HL-60/S4 (cell line): Measurements from ENCODE around the gene CCDC142.

Experiments
- in situ Hi-C: fragments of 300-500 bp; cut with MboI; formaldehyde crosslinking; loops from 2 replicates; pipeline ENCODE4 v1.14.3; 2022; ENCODE audit warnings: low sequenced_read_pairs

The CCDC142 gene

DNA sequence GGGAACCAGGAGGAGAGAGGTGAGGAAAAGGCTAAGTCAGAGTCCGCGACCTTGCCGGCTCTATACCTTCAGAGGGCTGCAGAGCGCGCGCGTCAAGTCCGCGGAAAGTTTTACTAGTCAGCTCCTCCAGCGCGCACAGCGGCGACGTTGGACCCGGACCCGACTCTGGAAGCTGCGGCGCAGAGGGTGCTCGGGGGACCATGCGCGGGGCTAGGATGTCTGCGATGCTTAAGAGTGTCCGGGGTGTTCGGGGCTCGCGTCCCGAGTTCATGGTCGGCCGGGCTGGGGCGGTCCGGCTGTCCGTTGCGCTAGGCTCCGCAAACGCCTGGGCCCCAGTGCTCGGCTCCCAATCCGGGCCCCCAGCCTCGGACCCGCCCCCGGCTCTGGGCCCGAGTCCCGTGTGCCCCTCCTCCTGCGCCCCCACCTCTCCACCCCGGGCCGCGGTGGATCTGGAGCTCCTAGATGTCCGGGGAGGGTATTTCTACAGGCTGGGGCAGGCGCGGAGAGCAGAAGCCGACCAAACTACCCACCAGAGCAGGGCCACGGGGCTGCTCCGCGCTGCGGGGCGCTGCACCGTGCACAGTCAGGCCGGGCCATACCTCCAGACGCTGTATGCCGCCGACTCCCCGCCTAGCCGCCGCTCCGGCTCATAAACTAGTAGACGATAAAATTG, 16.6 kb upstream of the CCDC142 start, which contains the start of gene LBX2:
Gene LBX2, minus strand, starts transcription at position 337 of the 673 bp plus-strand sequence. Its CDS starts 66 bp downstream, at position 271.
- in situ Hi-C loops = no loop called here

GRCh38 chr2:74498500-74499266, 15.9 kb upstream of the CCDC142 start:
- in situ Hi-C loops = no loop called here

DNA sequence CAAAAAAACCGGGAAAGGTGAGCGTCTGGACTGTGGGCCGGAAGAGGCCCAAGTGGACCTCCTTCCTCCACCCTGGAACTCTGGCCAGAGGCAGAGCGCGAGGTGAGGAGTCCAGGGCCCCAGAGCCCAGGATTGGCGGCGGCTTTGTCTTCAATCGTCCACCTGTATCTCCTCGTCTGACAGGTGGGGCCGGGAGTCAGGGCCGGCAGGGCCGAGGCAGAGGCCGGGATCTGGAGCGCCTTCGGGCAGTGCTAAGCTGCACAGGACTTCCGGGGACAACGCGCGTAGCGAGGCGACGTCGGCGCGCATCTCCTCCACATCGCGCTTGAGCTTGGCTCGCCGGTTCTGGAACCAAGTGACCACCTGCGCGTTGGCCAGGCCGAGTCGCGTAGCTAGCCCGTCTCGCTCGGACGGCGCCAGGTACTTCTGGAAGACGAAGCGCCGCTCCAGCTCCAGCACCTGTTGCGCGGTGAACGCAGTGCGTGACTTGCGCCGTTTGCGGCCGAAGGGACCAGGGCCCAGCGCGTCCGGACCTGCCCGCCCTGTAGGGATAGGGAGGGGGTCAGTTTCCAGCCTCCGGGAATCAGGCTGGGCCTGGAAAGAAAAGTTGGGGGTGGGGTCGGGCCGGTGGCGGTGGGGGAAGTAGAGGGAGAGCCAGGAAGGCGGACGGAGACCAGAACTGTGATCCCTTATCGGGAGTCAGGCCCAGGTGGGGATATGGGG, 15.1 kb upstream of the CCDC142 start:
- in situ Hi-C loops = no loop called here

GRCh38 chr2:74496997-74497776, 14.4 kb upstream of the CCDC142 start:
- in situ Hi-C loops = no loop called here

GRCh38 chr2:74495440-74495839, 12.6 kb upstream of the CCDC142 start:
- in situ Hi-C loops = no loop called here

DNA sequence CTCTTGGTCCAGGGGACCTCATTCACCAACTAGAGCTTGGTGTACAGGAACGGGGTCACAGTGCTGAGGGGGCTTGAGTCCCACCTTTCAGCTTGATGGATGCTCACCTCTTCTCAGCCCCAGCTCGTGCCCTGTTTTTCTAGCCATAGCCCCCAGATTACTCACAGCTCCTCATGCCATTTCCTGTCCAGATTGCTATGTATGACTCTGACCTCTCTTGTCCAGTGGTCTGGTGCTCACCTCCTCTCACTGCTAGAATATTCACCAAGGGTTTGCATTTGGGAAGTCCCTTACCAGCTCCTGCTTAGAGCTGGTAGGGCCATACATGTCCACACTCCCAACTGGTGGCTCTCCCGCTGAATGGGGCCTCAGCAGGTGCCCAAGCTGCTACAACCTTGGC, 10.7 kb upstream of the CCDC142 start:
- in situ Hi-C loops = no loop called here

DNA sequence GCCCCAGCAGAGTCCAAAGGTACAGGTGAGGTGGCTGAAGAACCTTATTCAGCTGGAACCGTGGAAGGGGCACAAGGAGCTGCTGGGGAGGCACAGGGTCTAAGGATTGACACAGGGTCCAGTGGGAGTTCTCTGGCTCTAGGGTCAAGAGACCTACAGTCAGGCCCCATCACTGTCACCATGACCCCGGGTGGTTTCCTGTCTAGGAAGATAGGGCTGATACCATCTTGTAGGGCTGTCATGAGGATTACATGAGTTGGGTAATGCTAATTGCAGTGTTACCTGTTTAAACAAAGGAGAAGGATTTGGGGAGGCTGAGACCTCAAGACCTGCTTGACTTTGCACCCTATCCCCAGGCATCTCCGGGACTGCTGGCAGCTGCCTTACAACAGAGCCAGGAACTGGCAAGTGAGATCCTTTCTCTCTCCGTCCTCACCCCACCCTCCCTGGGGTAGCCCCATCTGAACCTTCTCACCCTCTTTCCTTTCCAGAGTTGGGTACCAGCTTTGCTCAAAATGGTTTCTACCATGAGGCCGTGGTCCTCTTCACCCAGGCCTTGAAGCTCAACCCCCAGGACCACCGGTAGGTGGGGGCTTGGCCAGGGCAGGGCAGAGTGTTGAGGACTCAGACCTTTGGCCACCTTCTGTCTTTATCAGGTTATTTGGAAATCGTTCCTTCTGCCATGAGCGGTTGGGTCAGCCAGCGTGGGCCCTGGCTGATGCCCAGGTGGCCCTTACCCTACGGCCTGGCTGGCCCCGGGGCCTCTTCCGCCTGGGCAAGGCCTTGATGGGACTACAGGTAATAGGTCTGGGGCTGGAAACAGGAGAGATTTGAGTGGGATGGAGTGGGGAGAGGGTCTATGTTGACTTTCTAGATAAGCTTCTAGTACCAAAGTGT, 9.1 kb upstream of the CCDC142 start:
- in situ Hi-C loops = no loop called here

GRCh38 chr2:74489906-74490305, 7.1 kb upstream of the CCDC142 start:
- in situ Hi-C loops = loop anchor here (10.0 kb wide), 1 partner anchor 95 kb away; no protein-coding TSS in a partner anchor

- in situ Hi-C loops = loop anchor here (10.0 kb wide), 1 partner anchor 96 kb away; no protein-coding TSS in a partner anchor
Observed at GRCh38 chr2:74488643-74489481, 6.1 kb upstream of the CCDC142 start.

DNA sequence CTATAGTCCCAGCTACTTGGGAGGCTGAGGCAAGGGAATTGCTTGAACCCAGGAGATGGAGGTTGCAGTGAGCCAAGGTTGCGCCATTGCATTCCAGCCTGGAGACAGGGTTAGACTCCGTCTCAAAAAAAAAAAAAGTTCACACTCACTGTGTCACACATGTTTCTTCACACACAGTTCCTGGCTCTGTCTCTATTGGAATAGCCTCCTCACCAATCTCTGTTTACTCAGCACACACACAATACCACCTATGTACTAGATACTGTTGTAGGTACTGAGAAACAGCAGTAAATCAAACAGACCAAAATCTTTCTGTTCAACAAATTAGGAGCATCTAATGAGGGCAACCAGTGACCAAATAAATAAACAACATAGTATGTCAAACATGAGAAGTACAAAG, 3.3 kb upstream of the CCDC142 start:
- in situ Hi-C loops = loop anchor here (10.0 kb wide), 1 partner anchor 99 kb away; no protein-coding TSS in a partner anchor

- in situ Hi-C loops = loop anchor here (10.0 kb wide), 1 partner anchor 101 kb away; no protein-coding TSS in a partner anchor
Observed at GRCh38 chr2:74483675-74484164, 922 bp upstream of the CCDC142 start.

- in situ Hi-C loops = loop anchor here (10.0 kb wide), 1 partner anchor 103 kb away; no protein-coding TSS in a partner anchor
Observed at GRCh38 chr2:74481961-74482800, 617 bp downstream of the CCDC142 start.

- in situ Hi-C loops = loop anchor here (10.0 kb wide), 1 partner anchor 103 kb away; no protein-coding TSS in a partner anchor
Observed at GRCh38 chr2:74481431-74481830, 1.4 kb downstream of the CCDC142 start.

DNA sequence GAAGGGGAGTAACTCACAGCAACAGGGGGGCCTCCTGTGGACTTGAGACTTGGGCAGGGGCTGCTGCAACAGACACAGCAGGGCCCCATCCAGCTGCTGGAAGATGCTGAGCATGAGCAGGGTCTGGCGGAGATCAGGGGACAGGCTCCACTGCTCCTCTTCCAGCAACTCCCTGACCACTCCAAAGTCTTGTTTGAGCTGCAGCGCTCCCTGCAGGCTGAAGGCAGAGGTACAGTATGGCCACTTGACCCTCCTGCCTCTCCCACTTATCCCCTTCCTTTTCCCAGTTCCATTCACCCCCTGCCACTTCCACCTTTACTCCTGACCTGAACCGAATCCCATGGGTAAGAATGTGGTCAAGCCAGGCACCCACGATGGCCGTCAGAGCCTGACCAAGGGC, 7.9 kb downstream of the CCDC142 start:
- in situ Hi-C loops = no loop called here

GRCh38 chr2:74474481-74474880, 8.3 kb downstream of the CCDC142 start:
- in situ Hi-C loops = no loop called here

DNA sequence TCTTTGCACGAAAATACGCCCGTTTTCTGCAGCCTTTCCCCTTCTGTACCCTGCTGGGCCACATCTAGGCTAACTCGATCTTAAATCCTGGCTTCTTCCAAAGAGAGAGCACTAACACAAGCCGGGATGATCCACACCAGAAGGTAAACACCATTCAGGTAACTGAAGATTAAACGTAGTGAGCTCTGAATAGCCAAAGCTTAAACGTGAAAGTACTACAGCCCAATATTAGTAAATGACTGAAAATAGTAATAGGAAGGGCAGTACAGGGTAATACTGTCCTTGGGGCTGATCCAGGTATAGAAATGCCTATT, 9.9 kb downstream of the CCDC142 start:
- in situ Hi-C loops = no loop called here

GRCh38 chr2:74472086-74472944, 10.5 kb downstream of the CCDC142 start, which contains the start of gene MRPL53:
Gene MRPL53, minus strand, starts transcription at chr2:74472680. Its CDS starts 20 bp downstream, at chr2:74472660.
- in situ Hi-C loops = no loop called here
